A673 (cell line): ENCODE results near the gene FGF18.

Experiments
- EZH2 ChIP-seq: fragments of 200-600 bp; sonication (generic); IDR thresholded peaks from 2 replicates; pipeline ENCODE4 v1.6.1; 2017; ENCODE audit warnings: borderline replicate concordance, low read depth, mild to moderate bottlenecking, mixed read lengths, antibody characterized with exemption, low read length; ENCODE audit not compliant: poor library complexity, severe bottlenecking
- TF ChIP-seq, protein P1 (sequence below): fragments of 300-800, 200-600 bp; sonication (generic); conservative IDR thresholded peaks from 2 replicates; pipeline ENCODE4 v1.5.1; 2017; ENCODE audit warnings: low read depth, mild to moderate bottlenecking, antibody characterized with exemption, low read length, moderate library complexity, mixed read lengths

DNA sequence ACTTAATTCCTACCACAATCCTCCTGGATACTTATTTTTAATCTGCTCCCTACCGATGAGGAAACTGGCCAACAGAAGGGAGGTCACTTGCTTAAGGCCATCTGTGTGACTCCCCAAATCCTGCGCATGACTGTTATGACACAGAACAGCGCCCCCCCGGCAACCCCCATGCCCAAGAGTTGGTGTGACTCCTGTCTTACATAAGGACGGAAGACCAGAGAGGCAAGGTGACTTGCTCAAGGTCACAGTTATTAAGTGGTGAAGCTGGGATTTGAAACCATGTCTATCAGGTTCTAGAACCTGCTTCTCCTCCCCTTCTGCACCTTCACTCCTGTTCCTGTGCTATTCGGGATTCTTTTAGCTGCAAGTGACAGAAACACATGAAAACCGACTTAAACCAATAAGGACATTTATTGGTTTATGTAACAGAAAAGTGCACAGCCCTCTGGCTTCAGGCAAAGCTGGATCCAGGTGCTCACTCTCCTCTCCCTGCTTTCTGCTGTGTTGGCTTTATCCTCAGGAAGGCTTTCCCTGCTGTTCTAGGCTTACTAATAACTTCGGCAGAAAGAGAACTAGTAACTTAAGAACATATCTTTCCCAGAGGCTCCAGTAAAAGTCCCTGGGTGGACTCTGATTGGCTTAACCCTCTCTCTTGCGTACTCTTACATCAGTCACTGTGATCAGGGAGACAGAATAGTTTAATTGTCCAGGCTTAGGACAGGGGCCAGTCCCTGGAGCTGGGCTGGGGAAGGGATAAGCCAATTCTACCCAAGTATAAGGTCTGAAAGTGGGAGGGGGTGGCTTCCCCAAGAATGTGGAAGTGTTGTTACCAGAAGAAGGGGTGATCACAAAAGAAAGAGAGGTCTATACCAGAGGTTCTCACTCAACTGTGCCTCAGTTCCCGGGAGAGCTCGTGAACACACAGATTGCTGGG is 43.7 kb downstream of the FGF18 start:
- TF ChIP-seq, protein P1, sequence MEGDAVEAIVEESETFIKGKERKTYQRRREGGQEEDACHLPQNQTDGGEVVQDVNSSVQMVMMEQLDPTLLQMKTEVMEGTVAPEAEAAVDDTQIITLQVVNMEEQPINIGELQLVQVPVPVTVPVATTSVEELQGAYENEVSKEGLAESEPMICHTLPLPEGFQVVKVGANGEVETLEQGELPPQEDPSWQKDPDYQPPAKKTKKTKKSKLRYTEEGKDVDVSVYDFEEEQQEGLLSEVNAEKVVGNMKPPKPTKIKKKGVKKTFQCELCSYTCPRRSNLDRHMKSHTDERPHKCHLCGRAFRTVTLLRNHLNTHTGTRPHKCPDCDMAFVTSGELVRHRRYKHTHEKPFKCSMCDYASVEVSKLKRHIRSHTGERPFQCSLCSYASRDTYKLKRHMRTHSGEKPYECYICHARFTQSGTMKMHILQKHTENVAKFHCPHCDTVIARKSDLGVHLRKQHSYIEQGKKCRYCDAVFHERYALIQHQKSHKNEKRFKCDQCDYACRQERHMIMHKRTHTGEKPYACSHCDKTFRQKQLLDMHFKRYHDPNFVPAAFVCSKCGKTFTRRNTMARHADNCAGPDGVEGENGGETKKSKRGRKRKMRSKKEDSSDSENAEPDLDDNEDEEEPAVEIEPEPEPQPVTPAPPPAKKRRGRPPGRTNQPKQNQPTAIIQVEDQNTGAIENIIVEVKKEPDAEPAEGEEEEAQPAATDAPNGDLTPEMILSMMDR = no peak
- no peak for TF ChIP-seq EZH2
